Glomerular visceral epithelial cell (primary cell): Measurements from ENCODE around the gene ELP1.
A peak's percentile ranks its signal among the peaks of the same experiment; 100 is the strongest.
"Not testable (repeated sequence)": the region's sequence is repeated elsewhere in the genome, so short reads cannot be mapped to it uniquely, and the experiment has no call there.

Source experiments
- DNase-seq: peaks from one replicate; pipeline ENCODE4 v3.0.0-alpha.2; 2016; ENCODE audit errors: extremely low spot score

The ELP1 gene

DNA sequence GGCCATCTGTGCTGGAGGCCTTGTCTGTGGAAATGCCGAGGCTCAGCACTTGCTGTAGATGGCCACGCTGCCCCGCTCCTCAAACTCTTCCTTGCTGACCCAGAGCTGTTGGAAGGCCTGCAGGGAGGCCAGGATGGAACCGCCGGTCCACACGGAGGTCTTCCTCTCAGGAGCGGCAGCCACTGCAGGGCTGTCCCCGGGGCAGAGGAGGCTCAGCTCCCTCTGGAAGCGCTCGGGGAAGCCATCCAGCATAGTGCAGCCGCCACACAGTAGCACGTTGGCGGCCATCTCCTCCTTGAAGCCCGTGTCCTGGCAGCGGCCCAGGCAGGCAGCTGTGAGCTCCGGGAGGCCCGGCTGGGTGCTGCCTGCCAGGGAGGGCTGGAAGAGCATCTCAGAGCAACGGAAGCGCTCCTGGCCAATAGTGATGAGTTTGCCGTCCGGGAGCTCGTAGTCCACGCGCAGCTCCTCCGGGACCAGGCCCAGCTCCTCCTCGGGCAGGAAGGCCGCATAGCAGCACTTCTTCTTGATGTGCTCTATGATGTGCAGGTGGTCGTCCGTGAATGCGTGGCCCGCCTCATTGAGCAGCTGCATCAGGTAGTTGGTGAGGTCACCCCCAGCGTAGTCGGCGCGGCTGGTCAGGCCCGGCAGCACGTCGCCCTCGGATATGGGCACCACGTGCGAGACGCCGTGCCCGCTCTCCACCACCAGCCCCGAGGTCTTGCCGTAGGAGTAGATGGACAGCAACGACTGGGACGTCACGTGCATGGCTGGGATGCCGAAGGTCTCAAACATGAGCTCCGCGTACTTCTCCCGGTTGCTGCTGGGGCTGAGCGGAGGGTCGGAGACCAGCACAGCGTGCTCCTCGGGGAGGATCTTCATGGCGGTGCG lies 79.0 kb downstream of the ELP1 start:
- DNase-seq, result no peak

DNA sequence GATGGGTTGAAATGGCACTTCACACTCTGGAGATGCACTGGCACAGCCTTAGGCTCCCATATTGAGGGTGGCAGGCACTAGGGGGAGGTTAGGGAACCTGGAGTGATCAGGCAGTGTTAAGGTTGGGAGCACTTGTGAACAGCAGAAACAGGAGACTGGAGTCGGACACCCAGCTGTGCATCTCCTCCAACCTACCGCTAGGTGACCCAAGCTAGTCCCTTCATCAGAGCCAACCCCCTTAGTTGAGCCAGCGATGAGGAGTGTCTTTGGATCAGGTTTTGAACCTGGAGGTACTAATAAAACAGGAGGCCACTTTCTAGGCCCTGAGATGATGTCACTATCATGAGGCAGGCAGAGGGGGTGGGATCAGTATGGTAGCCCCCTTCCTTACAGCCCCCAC lies 79.8 kb downstream of the ELP1 start:
- DNase-seq, result no peak

DNA sequence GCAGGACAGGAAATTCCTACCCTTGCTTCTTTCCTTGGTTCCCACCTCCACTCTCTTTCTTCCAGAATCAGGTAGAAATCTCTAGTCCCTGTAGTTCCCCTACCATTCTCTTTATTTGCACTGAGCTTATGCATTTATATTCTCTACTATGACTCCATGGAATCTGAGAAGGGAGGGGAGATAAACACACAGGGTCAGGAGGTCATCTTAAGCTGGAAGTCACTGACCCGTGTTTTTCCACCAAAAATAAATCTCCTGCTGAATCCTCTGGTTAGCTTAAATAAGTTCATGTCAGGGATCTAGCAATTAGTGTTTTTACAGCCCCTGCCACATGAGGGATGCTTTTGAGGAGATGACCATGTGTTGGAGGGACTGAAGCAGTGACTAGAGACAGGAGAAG lies 81.8 kb downstream of the ELP1 start:
- no peak for DNase-seq

DNA sequence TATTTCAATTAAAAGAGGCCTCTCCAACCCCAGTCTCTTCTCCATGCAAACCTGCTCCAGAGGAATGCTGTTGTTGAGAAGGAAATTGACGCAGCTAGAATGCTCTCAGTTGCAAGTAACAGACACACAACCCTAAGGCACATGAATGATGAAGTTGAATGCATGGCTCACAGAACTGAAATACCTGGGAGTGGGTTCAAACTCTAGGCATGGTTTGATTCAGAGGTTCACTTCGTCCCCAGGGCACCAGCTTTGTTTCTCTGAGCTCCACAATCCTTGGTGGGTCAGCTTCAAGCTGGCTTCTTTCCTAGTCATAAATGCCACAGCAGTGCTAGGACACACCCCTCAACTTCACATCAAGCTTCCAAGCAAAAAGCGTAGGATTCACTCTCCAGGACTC lies 82.8 kb downstream of the ELP1 start:
- DNase-seq, result no peak

DNA sequence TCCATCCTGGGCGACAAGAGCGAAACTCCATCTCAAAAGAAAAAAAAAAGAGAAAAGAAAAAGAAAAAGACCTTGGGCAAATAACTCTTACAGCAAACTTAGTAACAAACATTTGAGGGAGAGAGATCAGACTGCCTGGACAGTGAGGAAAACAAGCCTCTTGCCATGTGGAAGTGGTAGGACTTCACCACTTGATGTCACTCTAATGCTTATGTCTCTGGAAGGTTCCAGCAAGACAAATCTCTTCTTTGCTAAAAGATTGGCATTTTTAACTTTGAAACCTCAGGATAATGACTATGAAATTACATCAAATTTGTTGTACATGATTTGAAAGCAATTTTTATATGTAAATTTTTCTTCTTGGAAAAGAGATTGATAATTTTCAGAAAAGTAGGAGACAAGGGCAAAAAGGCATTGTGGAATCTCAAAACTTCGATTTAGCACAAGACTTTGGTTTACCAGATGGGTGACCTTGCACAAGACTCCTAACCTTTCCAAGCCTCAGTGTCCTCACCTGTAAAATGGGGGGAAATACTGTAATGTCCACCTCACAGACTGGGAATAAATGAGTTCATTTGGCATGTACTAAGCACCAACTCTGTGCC lies 83.5 kb downstream of the ELP1 start:
- DNase-seq, result no peak

DNA sequence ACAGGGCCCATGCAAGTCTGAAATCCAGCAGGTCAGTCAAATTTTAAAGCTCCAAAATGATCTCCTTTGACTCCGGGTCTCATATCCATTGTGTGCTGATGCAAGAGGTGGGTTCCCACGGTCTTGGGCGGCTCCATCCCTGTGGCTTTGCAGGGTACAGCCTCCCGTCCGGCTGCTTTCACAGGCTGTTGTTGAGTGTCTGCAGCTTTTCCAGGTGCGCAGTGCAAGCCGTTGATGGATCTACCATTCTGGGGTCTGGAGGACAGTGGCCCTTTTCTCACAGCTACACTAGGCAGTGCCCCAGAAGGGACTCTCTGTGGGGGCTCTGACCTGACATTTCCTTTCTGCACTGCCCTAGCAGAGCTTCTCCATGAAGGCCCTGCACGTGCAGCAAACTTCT lies 85.6 kb downstream of the ELP1 start:
- DNase-seq, result not testable (repeated sequence)

DNA sequence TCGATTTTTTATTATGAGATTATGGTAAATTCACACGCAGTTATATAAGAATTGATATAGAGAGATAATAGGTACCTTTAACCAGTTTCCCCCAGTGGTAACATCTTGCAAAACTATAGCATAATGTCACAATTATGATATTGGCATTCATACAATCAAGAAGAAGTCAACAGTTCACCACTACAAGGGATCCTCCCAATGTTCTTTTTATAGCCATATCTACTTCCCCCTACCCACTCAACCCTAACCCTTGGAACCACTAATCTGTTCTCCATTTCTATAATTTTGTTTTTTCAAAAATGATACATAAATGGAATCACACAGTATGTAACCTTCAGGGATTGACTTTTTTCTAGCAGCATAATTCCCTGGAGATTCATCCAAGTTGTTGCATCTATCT lies 88.0 kb downstream of the ELP1 start:
- no peak for DNase-seq

DNA sequence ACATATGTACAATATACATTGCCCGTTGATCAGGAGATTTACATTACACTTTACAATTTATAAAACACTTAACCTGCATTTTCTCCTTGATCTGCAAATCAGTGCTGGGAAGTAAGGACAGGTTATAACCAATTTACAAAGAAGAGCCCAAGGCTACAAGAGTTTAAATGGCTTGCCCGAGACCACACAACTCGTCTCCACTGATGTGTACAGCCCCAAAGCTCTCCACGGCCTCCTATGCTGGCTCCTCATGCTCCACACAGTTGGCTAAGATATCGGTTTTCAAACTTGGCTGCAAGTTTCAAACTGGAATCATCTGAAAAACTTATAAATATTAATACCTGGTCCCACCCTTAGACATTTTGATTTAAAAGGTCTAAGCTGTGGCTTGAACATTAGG lies 88.4 kb downstream of the ELP1 start:
- DNase-seq, result no peak

DNA sequence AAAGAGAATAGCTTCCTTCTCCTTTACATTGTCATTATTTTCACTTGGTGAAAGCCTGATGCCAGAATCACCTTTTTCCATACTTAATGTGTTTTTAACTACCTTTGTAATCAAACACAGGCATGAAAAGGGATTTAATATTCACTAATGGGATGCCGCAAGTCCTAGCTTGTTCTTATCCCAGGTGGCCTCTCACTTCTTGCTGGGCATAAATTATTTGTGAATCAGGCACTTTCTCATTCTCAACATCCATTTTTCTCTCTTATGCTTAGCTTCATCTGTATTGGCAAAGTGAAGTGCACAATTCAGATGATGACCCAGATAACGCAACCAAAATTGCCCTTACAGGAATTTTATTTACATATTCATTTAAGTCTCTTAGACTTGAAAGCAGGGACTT lies 89.1 kb downstream of the ELP1 start:
- no peak for DNase-seq

DNA sequence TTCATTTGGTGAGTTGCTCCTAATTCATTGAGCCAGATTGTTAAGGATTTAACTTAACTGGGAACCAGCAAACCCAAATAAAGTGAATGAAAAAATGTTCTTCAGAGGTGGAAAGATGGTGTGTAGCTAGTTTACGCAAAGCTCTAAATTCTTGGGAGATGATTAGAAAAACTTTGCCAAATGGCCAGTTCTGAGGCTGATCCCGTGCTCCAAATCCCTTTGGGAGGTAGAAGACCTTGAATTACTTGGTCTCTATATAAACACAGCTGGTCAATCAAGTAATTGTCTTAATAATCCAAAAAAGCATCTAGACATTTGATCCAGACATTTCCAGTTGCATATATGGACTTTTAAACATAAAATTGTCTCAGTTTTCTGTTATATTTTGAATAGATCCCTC lies 89.5 kb downstream of the ELP1 start:
- no peak for DNase-seq

DNA sequence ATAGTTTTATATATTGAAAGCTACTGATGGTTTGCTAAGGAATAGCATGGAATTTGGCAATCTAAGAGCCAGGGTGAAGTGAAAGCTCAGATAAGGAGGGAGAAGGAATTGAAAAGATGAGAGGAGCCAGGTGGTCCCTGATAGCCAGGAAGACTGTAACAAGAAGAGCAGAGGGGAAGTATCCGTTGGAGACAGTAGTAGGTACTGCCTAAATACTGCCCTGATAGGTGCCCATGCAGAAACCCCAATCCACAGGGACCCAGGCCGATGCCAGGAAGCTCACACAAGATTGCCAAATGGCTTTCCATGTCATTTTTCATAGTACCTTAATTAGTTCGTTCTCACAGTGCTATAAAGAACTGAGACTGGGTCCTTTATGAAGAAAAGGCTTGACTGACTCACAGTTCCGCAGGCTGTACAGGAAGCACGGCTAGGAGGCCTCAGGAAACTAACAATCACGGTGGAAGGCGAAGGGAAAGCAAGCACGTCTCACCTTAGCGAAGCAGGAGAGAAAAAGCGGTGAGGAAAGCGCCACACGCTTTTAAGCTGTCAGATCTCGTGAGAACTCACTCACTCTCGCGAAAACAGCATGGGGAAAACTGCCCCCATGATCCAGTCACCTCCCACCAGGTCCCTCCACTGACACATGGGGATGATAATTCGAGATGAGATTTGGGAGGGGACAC lies 91.2 kb downstream of the ELP1 start:
- no peak for DNase-seq

DNA sequence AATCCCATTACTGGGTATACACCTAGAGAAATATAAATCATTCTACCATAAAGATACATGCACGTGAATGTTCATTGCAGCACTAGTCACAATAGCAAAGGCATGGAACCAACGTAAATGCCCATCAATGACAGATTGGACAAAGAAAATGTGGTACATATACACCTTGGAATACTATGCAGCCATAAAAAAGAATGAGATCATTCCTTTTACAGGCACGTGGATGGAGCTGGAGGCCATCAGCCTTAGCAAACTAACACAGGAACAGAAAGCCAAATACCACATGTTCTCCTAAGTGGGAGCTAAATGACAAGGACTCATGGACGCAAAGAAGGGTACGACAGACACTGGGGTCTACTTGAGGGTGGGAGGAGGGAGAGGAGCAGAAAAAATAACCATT lies 94.4 kb downstream of the ELP1 start:
- DNase-seq, result not testable (repeated sequence)

DNA sequence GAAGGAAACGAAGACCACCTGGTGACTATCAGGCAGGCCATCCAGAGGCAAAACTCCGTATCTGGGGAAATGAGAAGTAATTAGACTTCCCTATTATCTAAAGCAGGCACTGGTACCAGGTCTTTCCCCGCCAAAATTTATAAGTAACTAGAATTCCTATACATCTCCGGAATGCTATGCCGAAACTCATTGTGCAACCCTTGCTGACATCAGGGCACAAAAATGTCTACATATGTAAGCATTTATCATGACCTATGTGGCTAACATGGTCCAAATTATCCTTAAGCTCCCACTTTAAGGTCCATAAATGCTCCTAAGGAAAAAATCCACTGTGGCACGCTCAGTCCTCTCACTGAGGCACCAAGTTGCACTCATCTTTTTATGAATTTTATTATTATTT lies 95.9 kb downstream of the ELP1 start:
- peak; percentile 31 for DNase-seq

DNA sequence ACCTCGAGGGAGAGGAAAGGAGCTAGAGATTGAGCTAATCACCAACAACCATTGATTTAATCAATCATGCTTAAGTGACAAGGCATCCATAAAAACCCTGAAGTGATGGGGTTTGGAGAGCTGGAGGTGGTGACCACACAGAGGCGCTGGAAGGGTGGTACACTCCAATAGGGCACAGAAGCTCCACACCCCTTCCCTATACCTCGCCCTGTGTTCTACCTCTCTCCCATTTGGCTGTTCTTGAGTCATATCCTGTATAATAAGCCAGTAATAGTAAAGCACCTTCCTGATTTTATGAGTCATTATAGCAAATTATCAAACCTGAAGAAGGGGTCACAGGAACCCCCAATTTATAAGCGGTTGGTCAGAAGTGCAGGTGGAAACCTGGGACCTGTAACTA lies 96.4 kb downstream of the ELP1 start:
- DNase-seq, result no peak

DNA sequence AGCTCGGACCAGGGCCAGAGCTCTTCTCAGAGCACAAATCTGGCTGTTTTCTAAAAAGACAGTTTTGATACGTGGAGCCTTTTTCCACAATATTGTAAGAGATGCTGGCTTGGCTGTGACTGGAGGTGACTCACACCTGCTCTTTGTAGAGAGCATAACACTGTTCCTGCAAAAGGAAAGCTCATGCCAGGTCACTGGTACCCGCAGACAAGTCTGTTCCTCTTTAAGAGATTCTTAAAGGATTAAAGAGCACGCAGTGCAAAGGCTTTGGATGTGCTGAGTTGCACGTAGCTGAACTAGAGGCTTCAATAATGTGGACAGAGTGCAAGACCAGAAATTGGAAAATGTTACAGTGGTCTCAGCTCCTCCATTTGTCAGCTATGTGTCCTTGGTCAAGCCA lies 97.1 kb downstream of the ELP1 start:
- DNase-seq, result peak; percentile 26

DNA sequence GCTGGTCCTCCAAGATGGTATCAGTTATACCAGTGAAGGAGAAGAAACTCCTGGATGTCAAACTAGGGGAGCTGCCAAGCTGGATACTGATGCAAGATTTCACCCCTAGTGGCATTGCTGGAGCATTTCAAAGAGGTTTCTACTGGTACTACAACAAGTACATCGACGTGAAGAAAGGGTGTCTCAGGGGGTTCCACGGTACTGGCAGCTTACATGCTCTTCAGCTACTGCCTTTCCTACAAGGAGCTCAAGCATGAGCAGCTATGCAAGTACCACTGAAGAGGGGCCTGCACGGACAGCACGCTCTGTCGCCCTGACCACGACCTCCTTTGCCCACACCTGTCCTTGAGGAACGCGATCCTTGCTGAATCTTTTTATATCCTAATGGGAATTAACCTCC lies 97.6 kb downstream of the ELP1 start:
- DNase-seq, result no peak

DNA sequence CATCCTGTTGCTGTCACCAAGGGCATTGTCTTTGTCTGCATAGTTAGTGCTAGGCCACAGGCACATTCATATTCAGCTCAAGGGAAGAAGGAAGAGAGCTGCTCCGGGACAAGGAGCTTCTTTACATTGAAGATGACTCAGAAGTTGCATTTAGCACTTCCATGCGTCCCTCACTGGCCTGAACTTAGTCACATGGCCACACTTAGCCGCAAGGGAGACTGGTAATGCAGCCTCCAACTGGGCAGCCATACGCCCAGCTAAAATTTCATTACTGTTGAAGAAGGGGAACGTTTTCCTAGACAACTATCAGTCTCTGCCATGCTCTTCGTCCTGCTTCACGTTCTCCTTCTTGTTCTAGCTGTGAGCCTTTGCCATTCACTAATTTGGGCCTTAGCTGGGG lies 98.1 kb downstream of the ELP1 start:
- no peak for DNase-seq

DNA sequence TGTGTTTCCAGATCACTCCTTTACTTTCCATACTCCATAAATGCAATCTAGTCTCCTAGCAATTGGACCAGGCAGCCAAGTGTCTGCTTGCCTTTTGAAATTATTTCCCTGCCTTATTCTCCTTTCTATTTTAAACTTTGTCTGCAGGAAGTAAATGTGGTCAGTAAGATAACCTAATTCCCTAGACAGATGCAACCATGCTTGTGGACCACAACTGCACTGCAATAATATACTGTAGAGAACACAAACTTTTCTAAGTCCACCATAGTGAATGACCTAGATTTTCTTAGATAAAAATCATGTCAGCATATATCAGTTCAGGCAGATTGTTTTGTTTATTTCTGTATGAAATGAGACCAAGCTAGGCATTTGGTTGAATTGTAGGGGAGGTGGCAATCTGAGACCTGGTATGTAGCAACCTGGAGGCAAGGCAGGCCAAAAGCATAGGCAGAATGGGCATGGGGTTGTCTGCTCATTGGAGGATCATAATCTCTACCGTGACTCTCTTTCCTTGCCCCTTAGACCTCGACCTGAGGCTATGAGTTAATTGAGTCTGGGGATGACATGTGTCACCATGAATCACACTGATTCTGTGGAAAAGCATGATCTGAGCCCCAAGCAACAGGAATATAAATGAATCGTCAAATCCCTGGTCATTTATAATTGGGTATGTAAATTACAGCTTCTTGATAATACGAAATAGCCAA lies 98.8 kb downstream of the ELP1 start:
- DNase-seq, result no peak

DNA sequence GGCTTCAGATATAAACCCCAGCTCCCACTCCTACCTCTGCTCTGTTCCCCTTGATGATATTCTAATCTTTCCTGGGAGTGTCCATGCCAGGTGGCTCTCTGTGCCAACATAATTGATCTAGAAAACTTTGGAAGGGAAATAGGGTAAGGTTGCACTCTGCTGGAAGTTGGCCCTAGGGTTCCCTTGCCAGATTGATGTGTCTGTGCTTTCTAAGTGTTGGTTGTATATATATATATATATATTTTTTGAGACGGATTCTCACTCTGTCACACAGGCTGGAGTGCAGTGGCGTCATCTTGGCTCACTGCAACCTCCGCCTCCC lies 101.8 kb downstream of the ELP1 start:
- DNase-seq, result no peak

DNA sequence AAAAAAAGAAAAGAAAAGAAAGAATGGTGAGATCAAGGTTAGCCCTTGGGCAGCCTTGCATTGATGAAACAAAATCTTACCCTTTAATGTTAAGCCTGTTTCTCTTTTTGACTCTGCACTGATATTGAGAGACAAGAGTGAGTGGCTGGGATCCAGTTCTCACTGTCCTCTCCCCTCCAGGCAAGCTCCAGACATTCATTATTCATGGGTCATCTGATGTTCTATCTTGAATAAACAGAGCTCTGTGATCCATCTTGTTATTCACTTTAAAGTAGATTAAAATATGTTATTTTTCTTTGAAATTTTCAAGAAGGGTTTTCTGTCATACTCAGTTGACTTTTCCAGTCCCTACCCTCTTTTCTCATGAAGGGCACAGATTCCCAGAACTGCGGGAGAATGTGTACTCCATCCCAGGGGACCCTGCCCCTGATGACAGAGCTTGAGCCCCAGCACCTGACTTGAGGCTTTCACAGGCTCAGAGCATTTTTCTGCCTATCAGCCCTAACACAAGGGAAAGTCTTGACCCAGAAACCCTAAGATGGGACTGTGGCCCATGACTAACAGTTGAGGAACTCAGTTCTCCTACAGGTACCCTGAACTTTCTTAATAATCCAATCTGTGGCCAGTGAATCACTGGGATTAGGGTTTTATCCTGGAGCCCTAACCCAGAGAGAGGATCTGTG lies 102.3 kb downstream of the ELP1 start:
- DNase-seq, result peak; percentile 33

DNA sequence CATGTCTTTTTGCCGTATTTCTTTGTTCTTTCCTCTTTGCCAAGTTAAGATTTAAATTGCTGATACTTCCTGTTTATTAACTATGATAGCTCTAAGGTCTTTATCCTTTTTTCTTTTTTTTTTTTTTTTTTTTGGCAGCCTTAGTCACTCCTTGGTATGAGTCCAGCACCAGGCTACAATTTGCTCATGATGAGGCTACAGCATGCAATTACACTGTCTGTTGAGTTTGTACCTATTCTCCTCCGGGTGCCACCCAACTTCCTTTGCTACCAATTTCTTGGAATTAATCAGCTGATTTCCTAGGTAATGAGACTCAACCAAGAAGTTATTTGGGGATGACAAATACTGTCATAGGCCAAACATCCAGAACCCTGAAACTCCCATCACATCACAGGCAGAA lies 103.7 kb downstream of the ELP1 start:
- DNase-seq, result no peak

DNA sequence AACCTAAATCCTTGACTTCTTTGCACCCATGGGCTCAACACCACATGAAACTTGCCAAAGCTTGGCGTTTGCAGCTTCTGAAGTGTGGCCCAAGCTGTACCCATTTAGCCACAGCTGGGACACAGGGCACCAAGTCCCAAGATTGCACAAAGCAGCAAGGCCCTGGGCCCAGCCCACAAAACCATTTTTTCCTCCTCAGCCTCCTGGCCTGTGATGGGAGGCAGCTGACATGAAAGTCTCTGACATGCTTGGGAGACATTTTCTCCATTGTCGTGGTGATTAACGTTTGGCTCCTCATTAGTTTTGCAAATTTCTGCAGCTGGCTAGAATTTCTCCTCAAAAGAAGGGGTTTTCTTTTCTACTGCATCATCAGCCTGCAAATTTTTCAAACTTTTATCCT lies 110.1 kb downstream of the ELP1 start:
- no peak for DNase-seq
